IMR-90 (cell line): ENCODE measurements around the gene RNF11. TPM values are rescaled to one million over a fixed set of nuclear protein-coding genes. Genes with fewer than 3 reads are reported as not detected.

Source experiments
- ATAC-seq: fragments of 200-7000 bp; cut with Tn5 transposase; 2 replicates; pipeline ENCODE4 v1.9.1; 2020; ENCODE audit warnings: low read depth, mild to moderate bottlenecking, moderate library complexity
- BruUV-seq: library from RNA; stranded (reverse); fragments of 400-500 nt; replicated peaks from 2 replicates; lab custom pipeline; 2021; lab: Mats Ljungman, UMichigan
- CTCF ChIA-PET: fragments of 300-600 bp; formaldehyde crosslinking; extraction: SDS; loops from one replicate; lab custom pipeline; 2021; ENCODE audit warnings: antibody characterized with exemption; lab: Yijun Ruan, JAX
- POLR2A ChIA-PET: fragments of 300-600 bp; sonication (Branson Sonifier 250); formaldehyde crosslinking; loops from one replicate; lab custom pipeline; 2022; ENCODE audit warnings: antibody characterized with exemption; ENCODE audit not compliant: unreplicated experiment; lab: Charles Lee
- DNase-seq: peaks from one replicate; pipeline ENCODE4 v3.0.0; 2013
- H2AFZ ChIP-seq: replicated peaks from 2 replicates; pipeline ENCODE3; 2013; ENCODE audit warnings: low read length, mild to moderate bottlenecking; ENCODE audit not compliant: poor library complexity
- H2AK5ac ChIP-seq: 2 replicates; pipeline ENCODE4 v1.6.1; 2013; ENCODE audit warnings: low read depth, low read length, inconsistent platforms
- H2AK9ac ChIP-seq: replicated peaks from 2 replicates; pipeline ENCODE3; 2013; ENCODE audit warnings: mild to moderate bottlenecking, low read depth, low read length, moderate library complexity; ENCODE audit not compliant: poor library complexity
- H2BK120ac ChIP-seq: 2 replicates; pipeline ENCODE4 v1.6.1; 2013; ENCODE audit warnings: low read depth, low read length, inconsistent platforms
- H2BK15ac ChIP-seq: 3 replicates; pipeline ENCODE4 v1.6.1; 2013; ENCODE audit warnings: low read depth, low read length, inconsistent platforms
- H2BK20ac ChIP-seq: 2 replicates; pipeline ENCODE4 v1.6.1; 2013; ENCODE audit warnings: low read depth, mild to moderate bottlenecking, inconsistent platforms, low read length, moderate library complexity
- H2BK5ac ChIP-seq: 2 replicates; pipeline ENCODE4 v1.6.1; 2013; ENCODE audit warnings: mild to moderate bottlenecking, low read depth, low read length, inconsistent platforms; ENCODE audit not compliant: poor library complexity, severe bottlenecking
- H3K14ac ChIP-seq: replicated peaks from 2 replicates; pipeline ENCODE4 v1.6.1; 2013; ENCODE audit warnings: low read depth, low read length, inconsistent platforms
- H3K18ac ChIP-seq: 2 replicates; pipeline ENCODE4 v1.6.1; 2013; ENCODE audit warnings: low read depth, low read length, control low read depth
- H3K23ac ChIP-seq: 2 replicates; pipeline ENCODE4 v1.6.1; 2013; ENCODE audit warnings: low read depth, low read length, inconsistent platforms
- H3K27ac ChIP-seq: 2 replicates; pipeline ENCODE4 v1.5.1; 2013; ENCODE audit warnings: mild to moderate bottlenecking, control low read depth, low read length; ENCODE audit not compliant: insufficient read depth
- H3K27me3 ChIP-seq: 2 replicates; pipeline ENCODE4 v1.6.1; 2013; ENCODE audit warnings: low read length; ENCODE audit not compliant: control insufficient read depth, insufficient read depth
- H3K36me3 ChIP-seq: 2 replicates; pipeline ENCODE4 v1.6.1; 2013; ENCODE audit warnings: low read length, mixed read lengths; ENCODE audit not compliant: control insufficient read depth, insufficient read depth
- H3K4ac ChIP-seq: 2 replicates; pipeline ENCODE4 v1.6.1; 2013; ENCODE audit warnings: low read depth, low read length, inconsistent platforms
- H3K4me1 ChIP-seq: 2 replicates; pipeline ENCODE4 v1.6.1; 2013; ENCODE audit warnings: low read length, mixed read lengths; ENCODE audit not compliant: control insufficient read depth, insufficient read depth
- H3K4me2 ChIP-seq: 2 replicates; pipeline ENCODE4 v1.6.1; 2013; ENCODE audit warnings: low read depth, mild to moderate bottlenecking, control low read depth, low read length, moderate library complexity
- H3K4me3 ChIP-seq: 2 replicates; pipeline ENCODE4 v1.5.1; 2013; ENCODE audit warnings: low read depth, mild to moderate bottlenecking, control low read depth, low read length, moderate library complexity; ENCODE audit not compliant: insufficient read depth
- H3K56ac ChIP-seq: 2 replicates; pipeline ENCODE4 v1.6.1; 2013; ENCODE audit warnings: low read length, inconsistent platforms; ENCODE audit not compliant: insufficient read depth; ENCODE audit errors: extremely low read depth
- H3K79me1 ChIP-seq, 2 experiments: 2 replicates each; pipeline ENCODE4 v1.6.1; 2013; ENCODE audit warnings: low read length in 2 of 2, inconsistent platforms in 1 of 2, low read depth in 1 of 2
- H3K9ac ChIP-seq: 2 replicates; pipeline ENCODE4 v1.6.1; 2013; ENCODE audit warnings: low read depth, low read length, control low read depth
- H3K9me1 ChIP-seq: 2 replicates; pipeline ENCODE4 v1.6.1; 2013; ENCODE audit warnings: low read length, inconsistent platforms; ENCODE audit not compliant: insufficient read depth
- H3K9me3 ChIP-seq: 2 replicates; pipeline ENCODE4 v1.6.1; 2013; ENCODE audit warnings: low read length; ENCODE audit not compliant: control insufficient read depth, insufficient read depth
- H4K20me1 ChIP-seq: 2 replicates; pipeline ENCODE4 v1.6.1; 2013; ENCODE audit warnings: low read length, inconsistent platforms; ENCODE audit not compliant: insufficient read depth
- H4K5ac ChIP-seq: 2 replicates; pipeline ENCODE4 v1.6.1; 2013; ENCODE audit warnings: mild to moderate bottlenecking, low read depth, low read length, control low read depth
- H4K8ac ChIP-seq, 2 experiments: 2 replicates each; pipeline ENCODE4 v1.6.1; 2013; ENCODE audit warnings: low read depth in 2 of 2, low read length in 2 of 2, control low read depth in 1 of 2, inconsistent platforms in 1 of 2
- H4K91ac ChIP-seq: 2 replicates; pipeline ENCODE4 v1.6.1; 2013; ENCODE audit warnings: low read depth, low read length, inconsistent platforms; ENCODE audit not compliant: insufficient read depth
- BHLHE40 ChIP-seq: fragments of 150-350 bp; IDR thresholded peaks from 2 replicates; pipeline ENCODE4 v1.6.1; 2016; ENCODE audit warnings: mild to moderate bottlenecking, low read depth, low read length
- FOS ChIP-seq: fragments of 150-350 bp; IDR thresholded peaks from 2 replicates; pipeline ENCODE4 v1.6.1; 2016; ENCODE audit warnings: low read depth, low read length
- MAFK ChIP-seq: IDR thresholded peaks from 2 replicates; pipeline ENCODE4 v1.6.1; 2012; ENCODE audit warnings: low read depth, low read length, improper control_type of control experiment
- NFE2L2 ChIP-seq: fragments of 150-350 bp; IDR thresholded peaks from 2 replicates; pipeline ENCODE4 v1.6.1; 2016; ENCODE audit warnings: low read depth, mild to moderate bottlenecking, low read length
- POLR2A ChIP-seq: IDR thresholded peaks from 2 replicates; pipeline ENCODE4 v1.6.1; 2012; ENCODE audit warnings: mild to moderate bottlenecking, low read depth, low read length
- RAD21 ChIP-seq: IDR thresholded peaks from 2 replicates; pipeline ENCODE4 v1.6.1; 2012; ENCODE audit warnings: low read length, improper control_type of control experiment
- dilution Hi-C: fragments of 300-500 bp; cut with HindIII; formaldehyde crosslinking; loops from one replicate; pipeline ENCODE4 v1.14.3; 2018; ENCODE audit warnings: low sequenced_read_pairs; ENCODE audit not compliant: unreplicated experiment
- in situ Hi-C: fragments of 300-500 bp; cut with MboI; formaldehyde crosslinking; loops from 3 replicates; pipeline ENCODE4 v1.14.3; 2019; ENCODE audit warnings: low sequenced_read_pairs, inconsistent platforms, mixed read lengths
- intact Hi-C: fragments of 100-400 bp; cut with micrococcal nuclease; formaldehyde crosslinking; loops from 2 replicates; pipeline ENCODE4 v1.10.0; 2022
- polyA plus RNA-seq, 3 experiments: library from polyadenylated mRNA; depleted of rRNA; stranded (reverse); fragments of >200 nt; gene quantifications; 2 replicates each; pipeline ENCODE4 v1.2.3, GENCODE V29; 2012; ENCODE audit warnings: low replicate concordance in 1 of 3
- total RNA-seq: library from RNA; depleted of rRNA; stranded (reverse); fragments of >200 nt; gene quantifications from 2 replicates; pipeline ENCODE4 v1.2.3, GENCODE V29; 2012
- TF ChIP-seq, protein P1 (sequence below): fragments of 150-350 bp; IDR thresholded peaks from 2 replicates; pipeline ENCODE4 v1.6.1; 2016; ENCODE audit warnings: low read depth, mild to moderate bottlenecking, low read length, moderate library complexity, borderline replicate concordance

The RNF11 gene
- total and polyA plus RNA-seq, 2 of the 4 experiments (the other 2 are of a cell fraction): 63.3 to 64.1 TPM

DNA sequence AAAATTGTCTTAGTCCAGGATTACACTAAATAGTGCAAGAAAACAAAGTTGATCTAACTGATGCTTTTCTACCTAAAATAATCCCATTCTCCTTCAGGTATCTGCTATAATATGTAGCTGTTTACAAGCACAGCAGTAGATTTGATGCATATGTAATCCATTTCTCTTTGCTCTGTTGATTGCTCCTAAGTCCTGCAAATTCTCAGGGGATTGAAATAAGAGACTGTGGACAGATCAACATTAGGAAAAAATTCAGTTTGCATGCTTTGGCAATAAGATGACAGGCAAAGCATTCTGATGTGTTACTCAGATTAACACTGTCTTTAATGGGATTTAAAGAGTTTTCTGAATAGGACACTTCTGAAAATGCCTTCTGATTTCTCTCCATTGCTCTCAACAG is 34.7 kb downstream of the RNF11 start:
- no peak for ATAC-seq
- Histone ChIP-seq H3K4me2 (no peak overlapping the region), H3K9me3 (no peaks in the 10 kb centered on the region), H3K9ac (no peak overlapping the region), H3K56ac (no peak overlapping the region), H3K79me1 (peaks cover 33 to 57% of the 10 kb centered on the region in 2 experiments), H2AFZ (no peak overlapping the region), H4K20me1 (peaks cover 13% of the 10 kb centered on the region), H3K4me3 (no peak overlapping the region), H2BK120ac (no peak overlapping the region), H3K4me1 (peaks cover 9% of the 10 kb centered on the region; the same call in 1 of the 2 replicates), H3K23ac (no peak overlapping the region), H2AK5ac (no peak overlapping the region), H4K91ac (no peak overlapping the region), H3K36me3 (peaks cover 9% of the 10 kb centered on the region), H3K18ac (no peak overlapping the region), H3K4ac (no peak overlapping the region), H3K9me1 (peaks cover 13% of the 10 kb centered on the region), H3K14ac (no peak overlapping the region), H3K27me3 (no peaks in the 10 kb centered on the region), H2AK9ac (no peak overlapping the region), H2BK15ac (no peak overlapping the region), H4K8ac (no peak overlapping the region), H3K27ac (no peak overlapping the region), H2BK5ac (no peak overlapping the region), H2BK20ac (no peak overlapping the region), H4K5ac (no peak overlapping the region)
- POLR2A ChIA-PET: no interaction called here
- TF ChIP-seq RAD21 (no peak), BHLHE40 (no peak), POLR2A (no peak), NFE2L2 (no peak), MAFK (no peak), FOS (no peak)
- TF ChIP-seq, protein P1, sequence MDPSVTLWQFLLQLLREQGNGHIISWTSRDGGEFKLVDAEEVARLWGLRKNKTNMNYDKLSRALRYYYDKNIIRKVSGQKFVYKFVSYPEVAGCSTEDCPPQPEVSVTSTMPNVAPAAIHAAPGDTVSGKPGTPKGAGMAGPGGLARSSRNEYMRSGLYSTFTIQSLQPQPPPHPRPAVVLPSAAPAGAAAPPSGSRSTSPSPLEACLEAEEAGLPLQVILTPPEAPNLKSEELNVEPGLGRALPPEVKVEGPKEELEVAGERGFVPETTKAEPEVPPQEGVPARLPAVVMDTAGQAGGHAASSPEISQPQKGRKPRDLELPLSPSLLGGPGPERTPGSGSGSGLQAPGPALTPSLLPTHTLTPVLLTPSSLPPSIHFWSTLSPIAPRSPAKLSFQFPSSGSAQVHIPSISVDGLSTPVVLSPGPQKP: no peak
- in situ Hi-C loops: no loop called here
- DNase-seq: no peak
- BruUV-seq: no TSS peak
- intact Hi-C loops: no loop called here
- CTCF ChIA-PET: interaction anchor here (1.2 kb wide), 1 partner anchor 26 kb away, joined by 3 read pairs; no protein-coding TSS in a partner anchor
- dilution Hi-C loops: no loop called here
